CD4-positive, alpha-beta T cell (primary cell): ENCODE measurements around the gene MMS19. TPM values are rescaled to one million over a fixed set of nuclear protein-coding genes. Genes with fewer than 3 reads are reported as not detected.

Experiments
- ATAC-seq: fragments of 200-7000 bp; cut with Tn5 transposase; one replicate; pipeline ENCODE4 v1.10.0; 2022; ENCODE audit warnings: mild to moderate bottlenecking; ENCODE audit not compliant: poor library complexity
- CTCF ChIA-PET: fragments of 350-600 bp; sonication (Branson Sonifier 250); formaldehyde crosslinking; loops from one replicate; lab custom pipeline; 2021; ENCODE audit warnings: antibody characterized with exemption, inconsistent platforms; lab: Charles Lee
- POLR2A ChIA-PET: fragments of 350-600 bp; sonication (Branson Sonifier 250); formaldehyde crosslinking; loops from one replicate; lab custom pipeline; 2021; ENCODE audit warnings: antibody characterized with exemption, inconsistent platforms; lab: Charles Lee
- DNase-seq, 14 experiments: peaks; one replicate each; pipeline ENCODE4 v3.0.0-alpha.2; 2013 to 2020; ENCODE audit warnings: mixed read lengths in 2 of 14
- H3K27ac ChIP-seq, 2 donors: one replicate each; pipeline versions ENCODE4 v1.5.1 to v1.7.0; 2013; ENCODE audit warnings: low read length in 2 of 2, low read depth in 1 of 2, mild to moderate bottlenecking in 1 of 2
- H3K27me3 ChIP-seq, 2 experiments: 1 replicate in 1 of 2; 2 replicates in 1 of 2; pipeline versions ENCODE4 v1.6.1 to v1.7.0; 2013; ENCODE audit warnings: low read length in 2 of 2, control low read depth in 1 of 2, mild to moderate bottlenecking in 1 of 2, moderate library complexity in 1 of 2; ENCODE audit not compliant: insufficient read depth in 2 of 2, control insufficient read depth in 1 of 2
- H3K36me3 ChIP-seq: one replicate; pipeline ENCODE4 v1.6.1; 2013; ENCODE audit warnings: low read length, control low read depth; ENCODE audit not compliant: insufficient read depth
- H3K4me1 ChIP-seq: one replicate; pipeline ENCODE4 v1.6.1; 2013; ENCODE audit warnings: low read length, control low read depth; ENCODE audit not compliant: insufficient read depth
- H3K4me3 ChIP-seq: one replicate; pipeline ENCODE4 v1.5.1; 2013; ENCODE audit warnings: mild to moderate bottlenecking, low read length, moderate library complexity
- H3K9me3 ChIP-seq, 2 experiments: 1 replicate in 1 of 2; 2 replicates in 1 of 2; pipeline versions ENCODE4 v1.6.1 to v1.7.0; 2013; ENCODE audit warnings: low read length in 2 of 2, mild to moderate bottlenecking in 2 of 2, control low read depth in 1 of 2, moderate library complexity in 1 of 2; ENCODE audit not compliant: control insufficient read depth in 1 of 2, insufficient read depth in 1 of 2
- H3K27ac Mint-ChIP-seq: one replicate; pipeline ENCODE4 v1.8.0; 2020; ENCODE audit warnings: mixed read lengths
- H3K27me3 Mint-ChIP-seq: one replicate; pipeline ENCODE4 v1.8.0; 2021; ENCODE audit warnings: mixed read lengths
- H3K36me3 Mint-ChIP-seq: one replicate; pipeline ENCODE4 v1.8.0; 2021; ENCODE audit warnings: low read depth, mixed read lengths
- H3K4me1 Mint-ChIP-seq: one replicate; pipeline ENCODE4 v1.8.0; 2021; ENCODE audit warnings: low read depth, mixed read lengths
- H3K4me3 Mint-ChIP-seq: one replicate; pipeline ENCODE4 v1.8.0; 2020; ENCODE audit warnings: mild to moderate bottlenecking, mixed read lengths
- H3K9me3 Mint-ChIP-seq: one replicate; pipeline ENCODE4 v1.8.0; 2020; ENCODE audit warnings: mixed read lengths
- intact Hi-C, 2 experiments: fragments of 100-400 bp; cut with DNase I in 1 of 2; cut with micrococcal nuclease in 1 of 2; formaldehyde crosslinking; loops; one replicate each; pipeline versions ENCODE4 v1.15.1 to v1.9.0; 2023 to 2025; cut with DNase I, micrococcal nuclease
- total RNA-seq, 174 experiments: library from RNA in 2 of 174; stranded (reverse) in 2 of 174; gene quantifications; one replicate each; pipeline ENCODE4 v1.2.3 and lab custom pipeline; 2021 to 2026
- TF ChIP-seq, protein P1 (sequence below): fragments of 200-600 bp; IDR thresholded peaks from one replicate; pipeline ENCODE4 v1.8.0; 2022; ENCODE audit warnings: antibody characterized with exemption, mild to moderate bottlenecking

The MMS19 gene
- total RNA-seq, 2 experiments from 2014 or later: 58.4 to 65.7 TPM

GRCh38 chr10:97540669-97541500, 42.7 kb upstream of the MMS19 start:
- Histone ChIP-seq H3K36me3 (no peaks in the 10 kb centered on the region), H3K27me3 (no peaks in the 10 kb centered on the region), H3K4me1 (peaks cover 10% of the 10 kb centered on the region), H3K9me3 (no peaks in the 10 kb centered on the region), H3K27ac (no peak overlapping the region), H3K4me3 (no peak overlapping the region)
- no peaks in the 10 kb centered on the region for H3K4me1 Mint-ChIP-seq
- no peaks in the 10 kb centered on the region for H3K36me3 Mint-ChIP-seq
- ChIA-PET POLR2A (no interaction called here), CTCF (no interaction called here)
- H3K27me3 Mint-ChIP-seq: no peaks in the 10 kb centered on the region
- DNase-seq (no peak), ATAC-seq (no peak)
- H3K4me3 Mint-ChIP-seq: no peak overlapping the region
- no peaks in the 10 kb centered on the region for H3K9me3 Mint-ChIP-seq
- TF ChIP-seq, protein P1, sequence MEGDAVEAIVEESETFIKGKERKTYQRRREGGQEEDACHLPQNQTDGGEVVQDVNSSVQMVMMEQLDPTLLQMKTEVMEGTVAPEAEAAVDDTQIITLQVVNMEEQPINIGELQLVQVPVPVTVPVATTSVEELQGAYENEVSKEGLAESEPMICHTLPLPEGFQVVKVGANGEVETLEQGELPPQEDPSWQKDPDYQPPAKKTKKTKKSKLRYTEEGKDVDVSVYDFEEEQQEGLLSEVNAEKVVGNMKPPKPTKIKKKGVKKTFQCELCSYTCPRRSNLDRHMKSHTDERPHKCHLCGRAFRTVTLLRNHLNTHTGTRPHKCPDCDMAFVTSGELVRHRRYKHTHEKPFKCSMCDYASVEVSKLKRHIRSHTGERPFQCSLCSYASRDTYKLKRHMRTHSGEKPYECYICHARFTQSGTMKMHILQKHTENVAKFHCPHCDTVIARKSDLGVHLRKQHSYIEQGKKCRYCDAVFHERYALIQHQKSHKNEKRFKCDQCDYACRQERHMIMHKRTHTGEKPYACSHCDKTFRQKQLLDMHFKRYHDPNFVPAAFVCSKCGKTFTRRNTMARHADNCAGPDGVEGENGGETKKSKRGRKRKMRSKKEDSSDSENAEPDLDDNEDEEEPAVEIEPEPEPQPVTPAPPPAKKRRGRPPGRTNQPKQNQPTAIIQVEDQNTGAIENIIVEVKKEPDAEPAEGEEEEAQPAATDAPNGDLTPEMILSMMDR: no peak
- intact Hi-C loops: loop anchor here in 1 of 2 experiments (5.0 kb wide), 1 partner anchor 34 kb away; no protein-coding TSS in a partner anchor
- no peak overlapping the region for H3K27ac Mint-ChIP-seq

DNA sequence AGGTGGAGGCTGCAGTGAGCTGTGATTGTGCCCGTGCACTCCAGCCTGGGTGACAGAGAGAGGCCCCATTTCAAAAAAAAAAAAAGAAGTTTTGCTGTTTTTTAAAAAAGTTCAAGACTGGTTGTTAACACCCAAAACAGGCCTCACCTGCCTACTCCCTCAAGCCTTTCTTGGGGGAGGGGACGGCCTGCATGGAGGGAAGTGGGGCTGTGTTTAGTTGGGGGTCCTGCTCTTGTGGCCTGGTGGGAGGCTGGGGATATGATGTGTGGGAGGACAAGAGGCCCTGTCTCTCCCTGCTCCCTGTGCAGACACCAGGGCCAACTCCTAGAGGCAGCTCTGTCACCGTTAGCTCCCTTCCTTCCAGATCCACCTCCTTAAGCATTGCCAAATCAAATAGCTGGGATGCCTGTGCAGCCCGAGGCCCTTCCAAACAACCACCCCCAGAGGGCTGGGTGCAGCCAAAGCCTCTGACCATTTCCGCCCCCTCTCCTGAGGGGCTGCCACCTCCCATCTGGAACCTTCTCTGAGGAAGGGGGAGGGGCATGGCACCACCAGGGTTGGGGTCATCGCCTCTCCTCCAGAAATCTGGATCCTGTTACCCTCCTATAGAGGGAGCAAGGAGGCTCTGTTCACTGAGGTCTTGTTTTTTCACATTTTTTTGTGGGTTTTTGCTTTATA, 41.4 kb upstream of the MMS19 start:
- H3K4me1 ChIP-seq: peaks cover 10% of the 10 kb centered on the region
- no peak overlapping the region for H3K27ac ChIP-seq
- intact Hi-C loops: loop anchor here in 1 of 2 experiments (5.0 kb wide), 1 partner anchor 32 kb away; no protein-coding TSS in a partner anchor
- no peaks in the 10 kb centered on the region for H3K4me1 Mint-ChIP-seq
- ChIA-PET POLR2A (no interaction called here), CTCF (no interaction called here)
- no peak overlapping the region for H3K4me3 ChIP-seq
- no peaks in the 10 kb centered on the region for H3K36me3 Mint-ChIP-seq
- no peak overlapping the region for H3K27ac Mint-ChIP-seq
- DNase-seq (no peak), ATAC-seq (no peak)
- no peaks in the 10 kb centered on the region for H3K27me3 ChIP-seq
- no peaks in the 10 kb centered on the region for H3K36me3 ChIP-seq
- no peaks in the 10 kb centered on the region for H3K9me3 Mint-ChIP-seq
- TF ChIP-seq, protein P1: no peak
- H3K9me3 ChIP-seq: no peaks in the 10 kb centered on the region
- no peaks in the 10 kb centered on the region for H3K27me3 Mint-ChIP-seq
- no peak overlapping the region for H3K4me3 Mint-ChIP-seq

DNA sequence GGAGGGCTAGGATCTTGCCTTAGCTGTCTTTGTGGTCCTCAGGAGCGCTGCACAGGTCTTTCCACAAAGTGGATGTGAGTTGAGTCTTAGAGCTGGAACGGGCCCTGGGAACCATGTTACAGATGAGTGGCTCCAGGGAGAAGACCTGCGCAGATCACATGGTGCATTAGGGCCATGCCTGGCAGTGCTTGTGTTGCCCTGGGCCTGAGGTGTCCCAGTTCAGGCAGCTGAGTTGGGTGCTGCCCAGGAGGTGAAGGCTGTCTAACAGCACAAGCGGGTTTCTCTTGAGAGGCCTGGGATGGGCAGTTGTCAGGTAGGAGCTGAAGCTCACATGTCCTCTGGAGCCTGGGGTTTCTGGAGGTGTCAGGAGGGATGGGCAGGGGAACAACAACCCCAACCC, 40.6 kb upstream of the MMS19 start:
- no peak overlapping the region for H3K4me3 ChIP-seq
- POLR2A ChIA-PET: no interaction called here
- CTCF ChIA-PET: no interaction called here
- H3K36me3 ChIP-seq: no peaks in the 10 kb centered on the region
- TF ChIP-seq, protein P1: no peak
- H3K4me1 ChIP-seq: peaks cover 10% of the 10 kb centered on the region
- Mint-ChIP-seq H3K4me1 (no peaks in the 10 kb centered on the region), H3K4me3 (no peak overlapping the region), H3K9me3 (no peaks in the 10 kb centered on the region), H3K27me3 (no peaks in the 10 kb centered on the region), H3K27ac (no peak overlapping the region), H3K36me3 (no peaks in the 10 kb centered on the region)
- ATAC-seq: no peak
- intact Hi-C loops: no loop called here
- H3K9me3 ChIP-seq: no peaks in the 10 kb centered on the region
- no peak for DNase-seq
- no peak overlapping the region for H3K27ac ChIP-seq
- H3K27me3 ChIP-seq: no peaks in the 10 kb centered on the region
